Common myeloid progenitor, CD34-positive (primary cell): ENCODE measurements around the gene UBN2.
"Not testable (repeated sequence)": the region's sequence is repeated elsewhere in the genome, so short reads cannot be mapped to it uniquely, and the experiment has no call there.

Experiments used
- CTCF ChIA-PET: fragments of 350-600 bp; sonication (Branson Sonifier 250); formaldehyde crosslinking; loops from one replicate; lab custom pipeline; 2021; ENCODE audit warnings: antibody characterized with exemption; lab: Charles Lee
- POLR2A ChIA-PET: fragments of 350-600 bp; sonication (Branson Sonifier 250); formaldehyde crosslinking; loops from one replicate; lab custom pipeline; 2021; ENCODE audit warnings: antibody characterized with exemption; lab: Charles Lee
- DNase-seq, 3 donors: peaks; one replicate each; pipeline versions ENCODE4 v3.0.0 to v3.0.0-alpha.2; 2013
- H3K27ac ChIP-seq, 2 experiments: 1 replicate in 1 of 2; 2 replicates in 1 of 2; pipeline ENCODE4 v1.7.0; 2013; ENCODE audit warnings: inconsistent platforms in 2 of 2, low read length in 2 of 2, mild to moderate bottlenecking in 2 of 2, low read depth in 1 of 2, moderate library complexity in 1 of 2; ENCODE audit not compliant: severe bottlenecking in 2 of 2, insufficient read depth in 1 of 2, poor library complexity in 1 of 2
- H3K27me3 ChIP-seq, 5 experiments: replicated peaks in 2 of 5; 1 replicate in 3 of 5; 2 replicates in 2 of 5; pipeline versions ENCODE4 v1.6.1 to v1.7.0; 2013; ENCODE audit warnings: low read length in 4 of 5, mild to moderate bottlenecking in 2 of 5, moderate library complexity in 2 of 5, inconsistent platforms in 1 of 5; ENCODE audit not compliant: insufficient read depth in 5 of 5, control insufficient read depth in 4 of 5
- H3K36me3 ChIP-seq, 4 experiments: 1 replicate in 2 of 4; 2 replicates in 2 of 4; pipeline versions ENCODE4 v1.6.1 to v1.7.0; 2013; ENCODE audit warnings: low read length in 3 of 4, control low read depth in 1 of 4, mild to moderate bottlenecking in 1 of 4; ENCODE audit not compliant: control insufficient read depth in 4 of 4, insufficient read depth in 4 of 4
- H3K4me1 ChIP-seq, 4 experiments: 1 replicate in 3 of 4; 2 replicates in 1 of 4; pipeline versions ENCODE4 v1.6.1 to v1.7.1; 2013; ENCODE audit warnings: low read length in 3 of 4, mild to moderate bottlenecking in 3 of 4, control low read depth in 1 of 4, inconsistent platforms in 1 of 4, moderate library complexity in 1 of 4; ENCODE audit not compliant: control insufficient read depth in 4 of 4, insufficient read depth in 4 of 4; ENCODE audit errors: control extremely low read depth in 1 of 4
- H3K4me3 ChIP-seq, 7 experiments: 1 replicate in 4 of 7; 2 replicates in 3 of 7; pipeline versions ENCODE4 v1.5.1 to v1.7.0; 2013; ENCODE audit warnings: mild to moderate bottlenecking in 7 of 7, low read length in 6 of 7, moderate library complexity in 6 of 7, inconsistent platforms in 2 of 7, low read depth in 2 of 7, control low read depth in 1 of 7; ENCODE audit not compliant: insufficient read depth in 4 of 7, control insufficient read depth in 1 of 7; ENCODE audit errors: extremely low read depth in 1 of 7
- H3K9me3 ChIP-seq, 5 experiments: 1 replicate in 4 of 5; 2 replicates in 1 of 5; pipeline versions ENCODE4 v1.6.1 to v1.7.1; 2013; ENCODE audit warnings: low read length in 4 of 5, mild to moderate bottlenecking in 2 of 5, inconsistent platforms in 1 of 5, low read depth in 1 of 5, moderate library complexity in 1 of 5; ENCODE audit not compliant: control insufficient read depth in 4 of 5, insufficient read depth in 2 of 5; ENCODE audit errors: control extremely low read depth in 1 of 5
- WGBS: methylation state at CpG from one replicate; pipeline ENCODE4 v1.1.5; 2013; ENCODE audit not compliant: insufficient coverage; 5-methylcytosine and 5-hydroxymethylcytosine counted together

UBN2 gene

DNA sequence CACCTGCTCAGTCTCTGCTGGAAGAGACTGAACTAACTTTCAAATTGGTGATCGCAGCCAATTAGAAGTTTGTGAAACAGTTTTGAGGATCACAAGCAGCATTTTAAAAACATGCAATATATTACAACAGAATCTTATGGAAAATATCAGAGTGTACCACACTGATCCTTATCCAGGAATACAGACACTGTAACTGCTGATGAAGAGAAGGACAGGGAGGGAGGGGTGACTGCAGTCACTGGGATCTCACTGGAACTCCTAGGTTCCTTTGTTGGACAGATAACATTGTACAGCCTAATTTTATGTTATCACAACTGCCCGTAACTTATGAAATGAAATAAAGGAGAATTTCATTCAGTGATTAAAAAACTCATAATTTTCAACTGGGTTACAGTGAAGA, 6.8 kb upstream of the UBN2 start:
- no peak overlapping the region for H3K27ac ChIP-seq
- no peak for DNase-seq
- ChIA-PET POLR2A (no interaction called here), CTCF (interaction anchor here (0.6 kb wide), 1 partner anchor 885 kb away, joined by 3 read pairs; no protein-coding TSS in a partner anchor)
- H3K4me3 ChIP-seq: no peak overlapping the region
- H3K9me3 ChIP-seq: no peaks in the 10 kb centered on the region
- no peaks in the 10 kb centered on the region for H3K4me1 ChIP-seq
- H3K27me3 ChIP-seq: peaks cover 0 to 1% (median 0%) of the 10 kb centered on the region in 5 experiments
- no peaks in the 10 kb centered on the region for H3K36me3 ChIP-seq
- no CpG with 5 or more reads among the region's 2 CpGs for WGBS

DNA sequence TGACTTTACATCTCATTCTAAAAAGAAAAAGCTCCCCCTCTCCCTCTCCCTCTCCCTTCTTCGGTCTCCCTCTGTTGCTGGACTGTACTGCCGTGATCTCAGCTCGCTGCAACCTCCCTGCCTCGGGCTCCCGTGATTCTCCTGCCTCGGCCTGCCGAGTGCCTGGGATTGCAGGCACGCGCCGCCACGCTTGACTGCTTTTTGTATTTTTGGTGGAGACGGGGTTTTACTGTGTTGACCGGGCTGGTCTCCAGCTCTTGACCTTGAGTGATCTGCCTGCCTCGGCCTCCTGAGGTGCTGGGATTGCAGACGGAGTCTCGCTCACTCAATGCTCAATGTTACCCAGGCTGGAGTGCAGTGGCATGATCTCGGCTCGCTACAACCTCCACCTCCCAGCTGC, 6.2 kb upstream of the UBN2 start:
- H3K27me3 ChIP-seq, H3K9me3 ChIP-seq, H3K4me1 ChIP-seq, H3K36me3 ChIP-seq, H3K27ac ChIP-seq, H3K4me3 ChIP-seq, POLR2A ChIA-PET, DNase-seq: not testable (repeated sequence)
- CTCF ChIA-PET: interaction anchor here (0.6 kb wide), 1 partner anchor 885 kb away, joined by 3 read pairs; no protein-coding TSS in a partner anchor
- 98% methylated on average over 10 of the region's 18 CpGs for WGBS

DNA sequence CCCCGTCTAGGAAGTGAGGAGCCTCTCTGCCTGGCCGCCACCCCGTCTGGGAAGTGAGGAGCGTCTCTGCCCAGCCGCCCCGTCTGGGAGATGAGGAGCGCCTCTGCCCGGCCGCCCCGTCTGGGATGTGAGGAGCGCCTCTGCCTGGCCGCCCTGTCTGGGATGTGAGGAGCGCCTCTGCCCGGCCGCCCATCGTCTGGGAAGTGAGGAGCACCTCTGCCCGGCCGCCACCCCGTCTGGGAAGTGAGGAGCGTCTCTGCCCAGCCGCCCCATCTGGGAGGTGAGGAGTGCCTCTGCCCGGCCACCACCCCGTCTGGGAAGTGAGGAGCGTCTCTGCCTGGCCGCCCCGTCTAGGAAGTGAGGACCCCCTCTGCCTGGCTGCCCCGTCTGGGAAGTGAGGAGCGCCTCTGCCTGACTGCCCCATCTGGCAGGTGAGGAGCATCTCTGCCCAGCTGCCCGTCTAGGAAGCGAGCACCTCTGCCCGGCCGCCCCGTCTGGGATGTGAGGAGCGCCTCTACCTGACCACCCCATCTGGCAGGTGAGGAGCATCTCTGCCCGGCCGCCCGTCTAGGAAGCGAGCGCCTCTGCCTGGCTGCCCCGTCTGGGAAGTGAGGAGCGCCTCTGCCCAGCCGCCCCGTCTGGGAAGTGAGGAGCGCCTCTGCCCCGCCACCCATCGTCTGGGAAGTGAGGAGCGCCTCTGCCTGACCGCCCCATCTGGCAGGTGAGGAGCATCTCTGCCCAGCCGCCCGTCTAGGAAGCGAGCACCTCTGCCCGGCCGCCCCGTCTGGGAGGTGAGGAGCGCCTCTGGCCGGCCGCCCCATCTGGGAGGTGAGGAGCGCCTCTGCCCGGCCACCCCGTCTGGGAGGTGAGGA, 5.5 kb upstream of the UBN2 start:
- CTCF ChIA-PET, POLR2A ChIA-PET: not testable (repeated sequence)
- 98% methylated on average over 50 of the region's 60 CpGs for WGBS

DNA sequence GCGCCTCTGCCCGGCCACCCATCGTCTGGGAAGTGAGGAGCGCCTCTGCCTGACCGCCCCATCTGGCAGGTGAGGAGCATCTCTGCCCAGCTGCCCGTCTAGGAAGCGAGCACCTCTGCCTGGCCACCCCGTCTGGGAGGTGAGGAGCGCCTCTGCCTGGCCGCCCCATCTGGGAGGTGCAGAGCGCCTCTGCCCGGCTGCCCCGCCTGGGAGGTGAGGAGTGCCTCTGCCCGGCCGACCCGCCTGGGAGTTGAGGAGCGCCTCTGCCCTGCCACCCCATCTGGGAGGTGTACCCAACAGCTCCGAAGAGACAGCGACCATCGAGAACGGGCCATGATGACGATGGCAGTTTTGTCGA, 4.9 kb upstream of the UBN2 start:
- H3K4me3 ChIP-seq, H3K27ac ChIP-seq, H3K27me3 ChIP-seq, H3K4me1 ChIP-seq, DNase-seq, H3K9me3 ChIP-seq, POLR2A ChIA-PET, CTCF ChIA-PET, H3K36me3 ChIP-seq: not testable (repeated sequence)
- WGBS: 100% methylated on average over 15 of the region's 23 CpGs

More for the DNA sequence above, 5.5 kb upstream of the UBN2 start:
- not testable (repeated sequence) for H3K36me3 ChIP-seq, H3K4me3 ChIP-seq, H3K27me3 ChIP-seq, H3K27ac ChIP-seq, H3K9me3 ChIP-seq, DNase-seq, H3K4me1 ChIP-seq

DNA sequence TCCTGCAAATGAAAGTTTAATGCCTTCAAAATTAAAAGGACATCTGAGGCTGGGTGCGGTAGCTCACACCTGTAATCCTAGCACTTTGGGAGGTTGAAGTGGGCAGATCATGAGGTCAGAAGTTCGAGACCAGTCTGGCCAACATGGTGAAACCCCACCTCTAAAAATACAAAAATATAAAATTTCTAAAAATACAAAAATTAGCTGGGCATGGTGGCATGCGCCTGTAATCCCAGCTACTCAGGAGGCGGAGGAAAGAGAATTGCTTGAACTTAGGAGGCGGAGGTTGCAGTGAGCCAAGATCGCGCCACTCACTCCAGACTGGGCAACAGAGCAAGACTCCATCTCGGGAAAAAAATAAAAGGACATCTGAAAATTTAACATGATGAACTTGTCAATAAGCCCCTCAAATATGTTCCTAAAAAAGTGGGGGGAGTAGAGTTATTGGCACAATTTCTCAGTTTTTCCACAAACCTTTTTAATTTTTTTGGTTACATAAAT, 4.0 kb upstream of the UBN2 start:
- 98% methylated on average over 6 of the region's 8 CpGs for WGBS
- H3K9me3 ChIP-seq, H3K27me3 ChIP-seq, H3K27ac ChIP-seq, POLR2A ChIA-PET, H3K36me3 ChIP-seq, H3K4me1 ChIP-seq, CTCF ChIA-PET, DNase-seq, H3K4me3 ChIP-seq: not testable (repeated sequence)

DNA sequence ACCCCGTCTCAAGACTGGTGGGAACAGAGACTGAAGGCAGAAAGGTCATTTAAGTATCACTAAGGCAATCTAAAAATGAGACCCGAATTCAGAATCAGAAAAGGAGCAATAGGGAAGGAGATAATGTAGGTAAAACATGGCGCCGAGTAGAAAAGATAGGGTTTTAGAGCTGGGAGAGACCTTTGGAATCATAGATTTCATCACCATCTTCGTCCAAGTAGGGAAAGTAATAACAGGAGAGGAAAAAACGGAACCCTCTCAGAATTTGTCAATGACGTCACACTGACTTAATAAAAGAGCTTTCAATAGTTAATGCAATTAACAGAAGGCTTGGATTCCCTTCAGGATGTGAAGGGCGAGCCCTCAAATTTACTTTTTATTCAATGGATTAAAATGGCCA, 1.0 kb upstream of the UBN2 start:
- peaks cover 3 to 20% (median 12%) of the 10 kb centered on the region in 4 experiments for H3K4me1 ChIP-seq
- no peak for DNase-seq
- 95% methylated on average over 6 of the region's 8 CpGs for WGBS
- CTCF ChIA-PET: no interaction called here
- no peaks in the 10 kb centered on the region for H3K9me3 ChIP-seq
- H3K36me3 ChIP-seq: no peaks in the 10 kb centered on the region
- H3K27me3 ChIP-seq: peaks cover 0 to 1% (median 0%) of the 10 kb centered on the region in 5 experiments
- H3K27ac ChIP-seq: peak overlapping the region in 1 of 2 experiments; percentile 92
- peak overlapping the region in 4 of 7 experiments; percentile 98 to 99 (median 98) for H3K4me3 ChIP-seq
- POLR2A ChIA-PET: no interaction called here

DNA sequence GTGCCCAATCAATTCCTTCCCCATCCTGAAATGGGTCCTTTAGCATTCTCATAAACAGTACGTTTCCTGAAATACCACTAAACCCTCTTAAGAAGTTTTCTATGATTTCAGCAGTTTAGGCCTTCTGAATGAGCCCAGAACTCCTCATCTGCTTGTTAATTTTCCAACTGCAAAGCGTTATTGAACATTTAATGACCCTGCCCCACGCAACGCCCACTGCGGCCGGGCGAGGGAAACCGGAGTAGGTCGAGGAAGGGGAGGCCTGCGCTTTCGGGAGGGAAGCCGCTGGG, 608 bp upstream of the UBN2 start:
- Histone ChIP-seq H3K4me3 (peak overlapping the region; percentile 93 to 99 (median 98)), H3K4me1 (peaks cover 3 to 20% (median 12%) of the 10 kb centered on the region in 4 experiments), H3K9me3 (no peaks in the 10 kb centered on the region), H3K27ac (peak overlapping the region; percentile 77 to 92), H3K27me3 (peaks cover 0 to 1% (median 0%) of the 10 kb centered on the region in 5 experiments), H3K36me3 (no peaks in the 10 kb centered on the region)
- CTCF ChIA-PET: interaction anchor here (0.6 kb wide), 2 partner anchors 158 to 486 kb away, joined by 4 read pairs; no protein-coding TSS in a partner anchor
- WGBS: 5% methylated on average over 10 of the region's 12 CpGs
- DNase-seq: no peak
- POLR2A ChIA-PET: interaction anchor here (0.7 kb wide), 1 partner anchor 135 kb away, joined by 3 read pairs; no protein-coding TSS in a partner anchor
